ENCODE data around the gene DDX31. TPM values are rescaled to one million over a fixed set of nuclear protein-coding genes. Genes with fewer than 3 reads are reported as not detected.

The DDX31 gene
- total RNA-seq, 2 donors from 2014 or later, result 7.6 to 19.7 TPM

GRCh38 chr9:132609184-132609583 lies 60.6 kb downstream of the DDX31 start:
- TF ChIP-seq CTCF (IDR thresholded peaks at IDR 0.05), result no peak
- H3K4me1 ChIP-seq (ENCODE audit: control insufficient read depth in 1 of 2, low read depth in 2 of 2), result no peaks in the 10 kb centered on the region
- no peaks in the 10 kb centered on the region for H3K9me3 ChIP-seq
- DNase-seq (ENCODE audit: low spot score), result no peak
- no peak for ATAC-seq (ENCODE audit: insufficient number of reproducible peaks, low FRiP score, low read depth)
- no peaks in the 10 kb centered on the region for H3K27me3 ChIP-seq (replicated peaks; ENCODE audit: insufficient read depth)
- no peak overlapping the region for H3K4me3 ChIP-seq
- H3K36me3 ChIP-seq, result peaks cover 39% of the 10 kb centered on the region
- no peak overlapping the region for H3K27ac ChIP-seq

DNA sequence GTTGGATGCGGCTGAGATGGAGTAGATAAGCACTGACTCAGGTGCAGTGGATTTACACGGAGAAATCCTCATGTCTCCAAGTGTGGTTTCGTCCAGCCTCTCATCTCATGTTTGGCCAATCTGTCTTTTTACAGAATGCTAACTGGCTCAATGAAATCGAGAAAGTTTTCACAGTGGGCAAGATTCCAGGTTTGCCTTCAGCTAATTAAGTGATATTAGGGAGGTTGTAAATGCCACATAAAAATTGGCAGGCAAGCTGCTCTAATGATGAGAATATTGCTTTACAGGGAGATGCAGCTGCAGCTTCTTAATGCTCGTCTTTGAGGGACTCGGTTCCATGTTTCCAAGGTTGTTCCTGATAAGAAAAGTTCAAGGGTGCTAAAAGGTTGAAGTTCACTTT lies 63.7 kb downstream of the DDX31 start:
- Histone ChIP-seq H3K9me3 (no peaks in the 10 kb centered on the region), H3K27ac (no peak overlapping the region), H3K27me3 (replicated peaks; ENCODE audit: insufficient read depth) (no peaks in the 10 kb centered on the region), H3K36me3 (peaks cover 29% of the 10 kb centered on the region), H3K4me3 (no peak overlapping the region), H3K4me1 (ENCODE audit: control insufficient read depth in 1 of 2, low read depth in 2 of 2) (no peaks in the 10 kb centered on the region)
- no peak for DNase-seq (ENCODE audit: low spot score)
- TF ChIP-seq CTCF (IDR thresholded peaks at IDR 0.05), result no peak
- no peak for ATAC-seq (ENCODE audit: insufficient number of reproducible peaks, low FRiP score, low read depth)

- TF ChIP-seq CTCF (IDR thresholded peaks at IDR 0.05), result no peak
- peaks cover 24% of the 10 kb centered on the region for H3K36me3 ChIP-seq
Observed at GRCh38 chr9:132605387-132605786, 64.4 kb downstream of the DDX31 start.

DNA sequence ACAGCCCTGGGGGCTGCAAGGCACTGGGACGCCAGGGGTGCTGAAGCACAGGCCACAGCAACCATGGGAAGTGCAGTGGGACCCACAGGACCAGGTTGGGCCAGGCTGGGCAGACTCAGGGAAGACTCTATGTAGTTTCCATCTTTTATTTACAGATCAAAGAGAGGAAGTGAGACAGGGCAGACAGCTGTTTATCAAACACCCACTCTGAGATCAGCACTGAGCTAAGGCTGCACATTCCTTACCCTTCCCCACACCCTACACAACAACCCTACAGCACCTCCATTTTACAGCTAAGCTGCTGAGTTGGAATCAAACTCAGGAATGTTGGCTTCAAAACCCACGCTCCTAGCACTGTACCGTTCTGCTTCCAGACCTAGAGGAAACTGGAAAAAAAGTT lies 67.6 kb downstream of the DDX31 start:
- H3K36me3 ChIP-seq, result peaks cover 21% of the 10 kb centered on the region

More at GRCh38 chr9:132605387-132605786, 64.4 kb downstream of the DDX31 start:
- no peak overlapping the region for H3K4me3 ChIP-seq
- DNase-seq (ENCODE audit: low spot score), result no peak
- no peak for ATAC-seq (ENCODE audit: insufficient number of reproducible peaks, low FRiP score, low read depth)
- no peaks in the 10 kb centered on the region for H3K9me3 ChIP-seq
- H3K27ac ChIP-seq, result no peak overlapping the region
- no peaks in the 10 kb centered on the region for H3K27me3 ChIP-seq (replicated peaks; ENCODE audit: insufficient read depth)
- no peaks in the 10 kb centered on the region for H3K4me1 ChIP-seq (ENCODE audit: control insufficient read depth in 1 of 2, low read depth in 2 of 2)

DNA sequence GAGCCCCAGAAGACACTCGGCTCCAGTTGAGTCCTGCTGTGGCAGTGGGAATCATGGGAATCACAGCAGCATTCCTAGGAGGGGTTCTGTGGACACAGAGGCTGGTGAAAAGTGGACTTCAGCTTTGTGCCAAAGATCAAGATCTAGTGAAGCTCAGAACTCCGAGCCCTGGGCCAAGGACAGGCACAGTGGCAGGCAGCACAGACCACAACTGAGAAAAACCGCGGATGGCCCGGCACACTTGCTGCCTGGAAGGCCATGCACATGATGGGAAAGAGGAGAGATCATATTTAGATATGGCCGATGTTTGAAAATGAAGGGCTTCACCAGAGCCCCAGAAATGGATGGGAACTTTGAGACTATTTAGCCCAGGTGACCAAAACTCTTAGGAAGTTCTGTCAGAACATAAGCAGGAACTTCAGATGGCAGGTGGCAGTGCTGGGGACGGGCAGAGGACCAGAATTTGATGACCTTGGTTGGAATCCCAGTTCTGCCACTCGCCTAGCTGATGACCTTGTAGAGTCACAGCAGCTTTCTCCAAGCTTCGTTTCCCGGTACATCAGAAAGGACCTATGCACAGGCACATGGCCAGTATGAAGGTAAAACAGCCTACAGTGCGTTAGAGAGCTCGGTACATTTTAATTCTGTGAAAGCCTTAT lies 69.3 kb downstream of the DDX31 start:
- TF ChIP-seq CTCF (IDR thresholded peaks at IDR 0.05), result no peak
- peaks cover 24% of the 10 kb centered on the region for H3K36me3 ChIP-seq
- no peak for ATAC-seq (ENCODE audit: insufficient number of reproducible peaks, low FRiP score, low read depth)

More for the DNA sequence above, 67.6 kb downstream of the DDX31 start:
- no peak for TF ChIP-seq CTCF (IDR thresholded peaks at IDR 0.05)
- no peak overlapping the region for H3K4me3 ChIP-seq
- H3K27me3 ChIP-seq (replicated peaks; ENCODE audit: insufficient read depth), result no peaks in the 10 kb centered on the region
- DNase-seq (ENCODE audit: low spot score) (no peak), ATAC-seq (ENCODE audit: insufficient number of reproducible peaks, low FRiP score, low read depth) (no peak)
- H3K9me3 ChIP-seq, result no peaks in the 10 kb centered on the region
- H3K27ac ChIP-seq, result no peak overlapping the region
- no peaks in the 10 kb centered on the region for H3K4me1 ChIP-seq (ENCODE audit: control insufficient read depth in 1 of 2, low read depth in 2 of 2)

More for the DNA sequence above, 69.3 kb downstream of the DDX31 start:
- no peak for DNase-seq (ENCODE audit: low spot score)
- Histone ChIP-seq H3K9me3 (no peaks in the 10 kb centered on the region), H3K4me1 (ENCODE audit: control insufficient read depth in 1 of 2, low read depth in 2 of 2) (no peaks in the 10 kb centered on the region), H3K27me3 (replicated peaks; ENCODE audit: insufficient read depth) (no peaks in the 10 kb centered on the region), H3K4me3 (no peak overlapping the region), H3K27ac (no peak overlapping the region)
